A549 (cell line): ENCODE results near the gene PRR12. TPM values are rescaled to one million over a fixed set of nuclear protein-coding genes. Genes with fewer than 3 reads are reported as not detected.

Experiments
- ATAC-seq, 2 experiments: fragments of 200-7000 bp in 1 of 2; fragments of >200 bp in 1 of 2; cut with Nextera tagmentation in 1 of 2; cut with Tn5 transposase in 1 of 2; 3 replicates each; pipeline versions ENCODE4 v1.8.0 to v1.9.1; 2018 to 2020; ENCODE audit warnings: mild to moderate bottlenecking in 1 of 2, moderate library complexity in 1 of 2
- CTCF ChIA-PET: fragments of 300-600 bp; sonication (Branson Sonifier 250); formaldehyde crosslinking; extraction: SDS; loops from one replicate; lab custom pipeline; 2021; ENCODE audit warnings: antibody characterized with exemption, inconsistent platforms; lab: Yijun Ruan, JAX
- POLR2A ChIA-PET: fragments of 350-600 bp; formaldehyde crosslinking; extraction: SDS; loops from one replicate; lab custom pipeline; 2021; ENCODE audit warnings: antibody characterized with exemption, inconsistent platforms; lab: Yijun Ruan, JAX
- DNase-seq, 2 experiments: peaks; one replicate each; pipeline versions ENCODE4 v3.0.0 to v3.0.0-alpha.2; 2011 to 2016; ENCODE audit warnings: low read depth in 1 of 2, low spot score in 1 of 2
- FAIRE-seq: peaks from 2 replicates; lab custom pipeline; 2011; peaks lifted over from hg19 to GRCh38; lab: Jason Lieb, UNC
- H3K27ac ChIP-seq, 2 experiments: fragments of >200 bp; sonication (Bioruptor Twin); formaldehyde crosslinking; 3 replicates each; pipeline ENCODE4 v1.5.1; 2016 to 2017
- H3K4me1 ChIP-seq: fragments of >200 bp; sonication (Bioruptor Twin); formaldehyde crosslinking; 3 replicates; pipeline ENCODE4 v1.6.1; 2016
- H3K4me2 ChIP-seq: fragments of >200 bp; sonication (Bioruptor Twin); formaldehyde crosslinking; 3 replicates; pipeline ENCODE4 v1.6.1; 2016
- H3K4me3 ChIP-seq: fragments of >200 bp; sonication (Bioruptor Twin); formaldehyde crosslinking; 3 replicates; pipeline ENCODE4 v1.5.1; 2016
- H3K9me3 ChIP-seq: fragments of >200 bp; sonication (Bioruptor Twin); formaldehyde crosslinking; 3 replicates; pipeline ENCODE4 v1.6.1; 2016
- ATOH8 ChIP-seq: fragments of 250-450 bp; sonication (Bioruptor Pico); IDR thresholded peaks from 2 replicates; pipeline ENCODE4 v1.5.0; 2020; ENCODE audit warnings: low read depth, mild to moderate bottlenecking, moderate library complexity
- CBX8 ChIP-seq: fragments of 200-600 bp; sonication (generic); IDR thresholded peaks from 2 replicates; pipeline ENCODE4 v1.6.1; 2016
- CEBPB ChIP-seq, 2 experiments: fragments of >200 bp in 1 of 2; sonication (Bioruptor Twin) in 1 of 2; formaldehyde crosslinking in 1 of 2; IDR thresholded peaks; 2 replicates each; pipeline ENCODE4 v1.6.1; 2012 to 2016
- CHD4 ChIP-seq: fragments of 200-600 bp; sonication (generic); IDR thresholded peaks from 2 replicates; pipeline ENCODE4 v1.6.1; 2016; ENCODE audit warnings: antibody characterized with exemption, mild to moderate bottlenecking, borderline replicate concordance
- EHF ChIP-seq: fragments of 250-450 bp; sonication (Bioruptor Pico); IDR thresholded peaks from 2 replicates; pipeline ENCODE4 v1.5.0; 2020; ENCODE audit warnings: mild to moderate bottlenecking
- EHMT2 ChIP-seq: fragments of 200-600 bp; sonication (generic); IDR thresholded peaks from 2 replicates; pipeline ENCODE4 v1.6.1; 2016; ENCODE audit warnings: antibody characterized with exemption, low read depth, mild to moderate bottlenecking, moderate library complexity
- ELK1 ChIP-seq: fragments of 150-350 bp; IDR thresholded peaks from 2 replicates; pipeline ENCODE4 v1.6.1; 2014; ENCODE audit warnings: low read depth, mild to moderate bottlenecking, low read length
- GATA3 ChIP-seq: IDR thresholded peaks from 2 replicates; pipeline ENCODE4 v1.6.1; 2012; ENCODE audit warnings: borderline replicate concordance
- HMGXB4 ChIP-seq: fragments of 250-450 bp; sonication (Bioruptor Pico); IDR thresholded peaks from 2 replicates; pipeline ENCODE4 v1.5.0; 2021; ENCODE audit warnings: mild to moderate bottlenecking, moderate library complexity, borderline replicate concordance
- HOXB5 ChIP-seq: fragments of 250-450 bp; sonication (Bioruptor Pico); IDR thresholded peaks from 2 replicates; pipeline ENCODE4 v1.5.0; 2020; ENCODE audit warnings: mild to moderate bottlenecking, moderate library complexity
- KDM1A ChIP-seq: fragments of 200-600 bp; sonication (generic); IDR thresholded peaks from 2 replicates; pipeline ENCODE4 v1.6.1; 2016; ENCODE audit warnings: low read depth, mild to moderate bottlenecking
- NPAS2 ChIP-seq: fragments of 250-450 bp; sonication (Bioruptor Pico); IDR thresholded peaks from 2 replicates; pipeline ENCODE4 v1.8.0; 2022; ENCODE audit warnings: mild to moderate bottlenecking, moderate library complexity, borderline replicate concordance
- POLR2AphosphoS2 ChIP-seq: conservative IDR thresholded peaks from 2 replicates; pipeline ENCODE4 v1.6.1; 2012; ENCODE audit warnings: low read length, improper control_type of control experiment, inconsistent platforms
- RCOR1 ChIP-seq: fragments of 150-350 bp; IDR thresholded peaks from 2 replicates; pipeline ENCODE4 v1.6.1; 2014; ENCODE audit warnings: antibody characterized with exemption, low read length, low read depth
- REST ChIP-seq: fragments of 200-600 bp; sonication (generic); IDR thresholded peaks from 2 replicates; pipeline ENCODE4 v1.6.1; 2016; ENCODE audit warnings: antibody characterized with exemption, mild to moderate bottlenecking, moderate library complexity
- RFX5 ChIP-seq: fragments of 450-650 bp; IDR thresholded peaks from 2 replicates; pipeline ENCODE4 v1.7.1; 2014; ENCODE audit warnings: antibody characterized with exemption, mild to moderate bottlenecking, moderate library complexity
- ZC3H11A ChIP-seq: fragments of 450-650 bp; IDR thresholded peaks from 2 replicates; pipeline ENCODE4 v1.6.1; 2014; ENCODE audit warnings: antibody characterized with exemption, mild to moderate bottlenecking
- WGBS: methylation state at CpG from one replicate; pipeline ENCODE4 v1.1.6; 2017; ENCODE audit errors: missing lambda C conversion rate; 5-methylcytosine and 5-hydroxymethylcytosine counted together
- polyA plus RNA-seq, 4 experiments: library from polyadenylated mRNA; depleted of rRNA in 3 of 4; stranded (reverse); fragments of >200 nt; fragmentation: RNase III in 1 of 4; extraction: RNeasy Plus Mini Kit Qiagen cat#74134 plus additional on column Dnase treatment in 1 of 4; gene quantifications; 2 replicates in 3 of 4; 3 replicates in 1 of 4; pipeline ENCODE4 v1.2.3, GENCODE V29; 2011 to 2017
- TF ChIP-seq, protein P1 (sequence below): IDR thresholded peaks from 2 replicates; pipeline ENCODE4 v1.6.1; 2012
- TF ChIP-seq, protein P2 (sequence below): fragments of 450-650 bp; IDR thresholded peaks from 2 replicates; pipeline ENCODE4 v1.6.1; 2014; ENCODE audit warnings: antibody characterized with exemption

Gene PRR12
- polyA plus RNA-seq, 2 of the 4 experiments (the other 2 are of a cell fraction), result 0.78 to 15.6 TPM

DNA sequence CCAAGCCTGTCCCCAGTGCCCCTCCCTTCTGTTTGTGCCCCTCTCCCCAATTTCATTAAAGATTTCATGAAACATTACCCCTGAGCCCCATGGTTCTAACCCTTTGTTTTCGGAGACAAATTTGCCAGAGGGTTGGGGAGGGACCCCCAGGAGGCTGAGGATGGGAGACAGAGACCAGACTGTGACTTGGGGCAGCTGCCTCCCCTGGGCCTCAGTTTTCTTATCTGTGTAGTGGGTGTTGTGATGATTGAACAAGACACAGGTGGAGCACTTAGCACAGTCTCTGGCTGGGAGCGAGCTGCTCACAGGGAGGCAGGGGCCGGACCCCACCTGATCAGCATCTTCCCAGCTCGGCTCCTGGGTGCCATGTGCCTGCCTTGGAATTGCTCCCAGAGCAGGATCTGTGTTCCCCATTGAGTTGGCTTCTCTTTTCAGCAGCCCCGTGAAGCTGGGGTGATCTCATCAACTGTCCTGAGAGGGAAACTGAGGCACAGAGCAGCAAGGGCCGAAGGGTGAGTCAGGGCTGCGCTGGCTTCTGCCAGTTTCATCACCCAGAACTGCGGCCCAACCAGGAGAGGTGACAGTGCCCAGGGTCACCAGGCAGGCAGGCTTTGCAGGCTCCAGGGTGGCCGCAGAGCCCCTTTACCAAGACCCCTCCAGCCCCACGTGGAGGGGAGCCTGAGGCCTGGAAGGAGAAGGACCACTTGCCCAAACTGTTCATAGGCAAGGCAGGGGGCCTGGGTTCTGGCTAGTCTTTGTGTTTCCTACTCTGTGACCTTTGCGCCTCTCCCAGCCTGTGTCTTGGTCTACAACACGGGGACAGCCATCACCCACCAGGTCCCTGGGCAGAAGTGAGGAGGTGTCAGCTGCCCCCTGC, 67.8 kb downstream of the PRR12 start:
- POLR2A ChIA-PET, result no interaction called here
- Histone ChIP-seq H3K9me3 (0 out of 3 replicates have a peak, but pooled peaks cover 3% of the 10 kb centered on the region), H3K4me2 (no peak overlapping the region), H3K4me3 (no peak overlapping the region), H3K4me1 (0 out of 3 replicates have a peak, but pooled peaks cover 3% of the 10 kb centered on the region), H3K27ac (no peak overlapping the region)
- no peak for FAIRE-seq
- CTCF ChIA-PET, result interaction anchor here (1.0 to 21.2 kb wide), 3 partner anchors 14 to 89 kb away, joined by 4 to 326 read pairs (median 117); partner anchors contain the start of genes PRMT1, RRAS and SCAF1
- no peak for TF ChIP-seq POLR2AphosphoS2
- peak; percentile 76; the same call in 1 of the 2 replicates for TF ChIP-seq KDM1A
- no peak for ATAC-seq
- WGBS, result 91% methylated on average over 12 of the region's 12 CpGs
- DNase-seq, result no peak

DNA sequence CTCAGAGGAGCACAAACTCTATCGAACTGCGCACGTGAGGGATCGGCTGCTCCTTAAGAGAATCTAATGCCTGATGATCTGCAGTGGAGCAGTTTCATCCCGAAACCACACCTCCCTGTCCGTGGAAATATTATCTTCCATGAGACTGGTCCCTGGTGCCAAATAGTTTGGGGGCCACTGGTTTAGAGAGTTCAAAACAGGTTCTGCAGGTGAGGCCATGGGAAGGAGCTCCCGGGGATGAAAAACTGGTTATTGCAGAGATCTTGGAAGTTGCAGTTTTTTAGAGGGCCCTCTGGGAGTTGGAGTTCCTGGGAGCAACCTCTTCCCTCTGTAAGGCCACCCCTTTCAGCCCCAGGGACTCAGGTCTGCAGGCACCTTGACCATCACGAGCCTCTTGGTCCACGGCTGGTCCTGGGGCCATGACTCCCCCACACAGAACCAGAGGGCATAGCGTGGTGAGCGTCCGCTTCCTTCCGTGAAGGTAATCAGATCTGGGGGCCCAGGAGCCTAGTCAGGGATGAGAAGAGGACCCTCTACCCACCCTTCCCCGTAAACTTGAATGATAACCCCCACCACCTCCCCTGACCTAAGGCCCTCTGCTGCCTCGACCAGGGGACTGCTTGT, 69.5 kb downstream of the PRR12 start:
- H3K4me2 ChIP-seq, result no peak overlapping the region
- no peak for ATAC-seq
- 93% methylated on average over 15 of the region's 15 CpGs for WGBS
- no peak for DNase-seq
- ChIA-PET POLR2A (interaction anchor here (0.6 to 2.1 kb wide), 3 partner anchors 16 to 60 kb away, joined by 3 to 7 read pairs (median 5); partner anchors contain the start of gene SCAF1), CTCF (interaction anchor here (12.2 to 21.2 kb wide), 2 partner anchors 14 to 16 kb away, joined by 117 to 326 read pairs; partner anchors contain the start of genes PRMT1, RRAS and SCAF1)
- 0 out of 3 replicates have a peak, but pooled peaks cover 7% of the 10 kb centered on the region for H3K4me1 ChIP-seq
- TF ChIP-seq RFX5, result no peak
- TF ChIP-seq, protein P1, sequence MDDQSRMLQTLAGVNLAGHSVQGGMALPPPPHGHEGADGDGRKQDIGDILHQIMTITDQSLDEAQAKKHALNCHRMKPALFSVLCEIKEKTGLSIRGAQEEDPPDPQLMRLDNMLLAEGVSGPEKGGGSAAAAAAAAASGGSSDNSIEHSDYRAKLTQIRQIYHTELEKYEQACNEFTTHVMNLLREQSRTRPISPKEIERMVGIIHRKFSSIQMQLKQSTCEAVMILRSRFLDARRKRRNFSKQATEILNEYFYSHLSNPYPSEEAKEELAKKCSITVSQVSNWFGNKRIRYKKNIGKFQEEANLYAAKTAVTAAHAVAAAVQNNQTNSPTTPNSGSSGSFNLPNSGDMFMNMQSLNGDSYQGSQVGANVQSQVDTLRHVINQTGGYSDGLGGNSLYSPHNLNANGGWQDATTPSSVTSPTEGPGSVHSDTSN, result no peak
- no peak for TF ChIP-seq ELK1
- TF ChIP-seq CEBPB (IDR thresholded peaks at IDR 0.05), result no peak
- TF ChIP-seq HMGXB4 (CRISPR knock-in tag), result no peak
- TF ChIP-seq EHF, result no peak
- TF ChIP-seq HOXB5 (CRISPR knock-in tag), result no peak
- no peak for TF ChIP-seq CBX8
- no peak for TF ChIP-seq RCOR1
- no peak for TF ChIP-seq CHD4
- no peak for TF ChIP-seq NPAS2 (CRISPR knock-in tag)
- TF ChIP-seq ATOH8 (CRISPR knock-in tag), result no peak
- no peak for TF ChIP-seq ZC3H11A
- no peak for TF ChIP-seq REST
- TF ChIP-seq GATA3, result no peak
- TF ChIP-seq, protein P2, sequence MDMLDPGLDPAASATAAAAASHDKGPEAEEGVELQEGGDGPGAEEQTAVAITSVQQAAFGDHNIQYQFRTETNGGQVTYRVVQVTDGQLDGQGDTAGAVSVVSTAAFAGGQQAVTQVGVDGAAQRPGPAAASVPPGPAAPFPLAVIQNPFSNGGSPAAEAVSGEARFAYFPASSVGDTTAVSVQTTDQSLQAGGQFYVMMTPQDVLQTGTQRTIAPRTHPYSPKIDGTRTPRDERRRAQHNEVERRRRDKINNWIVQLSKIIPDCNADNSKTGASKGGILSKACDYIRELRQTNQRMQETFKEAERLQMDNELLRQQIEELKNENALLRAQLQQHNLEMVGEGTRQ, result no peak
- no peak for TF ChIP-seq KDM1A
- TF ChIP-seq EHMT2, result no peak
- FAIRE-seq, result no peak
- no peak overlapping the region for H3K27ac ChIP-seq
- H3K4me3 ChIP-seq, result no peak overlapping the region
- 0 out of 3 replicates have a peak, but pooled peaks cover 3% of the 10 kb centered on the region for H3K9me3 ChIP-seq
